MM.1S (cell line): ENCODE results near the gene ATP8B3.

Experiments used
- DNase-seq: peaks from one replicate; pipeline ENCODE4 v3.0.0-alpha.2; 2015
- H2AFZ ChIP-seq: fragments of 300-600 bp; sonication (generic); 2 replicates; pipeline ENCODE4 v1.6.0; 2016; ENCODE audit warnings: antibody characterized with exemption, low read length
- H3F3A ChIP-seq: fragments of 300-600 bp; sonication (generic); 2 replicates; pipeline ENCODE4 v1.6.1; 2016; ENCODE audit warnings: mild to moderate bottlenecking, antibody characterized with exemption, low read length, moderate library complexity, mixed read lengths; ENCODE audit not compliant: insufficient read depth
- H3K27ac ChIP-seq: fragments of 300-600 bp; sonication (generic); 2 replicates; pipeline ENCODE4 v1.5.1; 2016; ENCODE audit warnings: mild to moderate bottlenecking, low read length
- H3K27me3 ChIP-seq: fragments of 300-600 bp; sonication (generic); replicated peaks from 2 replicates; pipeline ENCODE4 v1.6.0; 2016; ENCODE audit warnings: low read length; ENCODE audit not compliant: insufficient read depth
- H3K36me3 ChIP-seq: fragments of 300-600 bp; sonication (generic); replicated peaks from 2 replicates; pipeline ENCODE4 v1.6.1; 2016; ENCODE audit warnings: mild to moderate bottlenecking, low read length, mixed read lengths; ENCODE audit not compliant: insufficient read depth
- H3K4me1 ChIP-seq: fragments of 300-600 bp; sonication (generic); 2 replicates; pipeline ENCODE4 v1.6.1; 2016; ENCODE audit warnings: low read length, mixed read lengths
- H3K4me2 ChIP-seq: fragments of 300-600 bp; sonication (generic); 2 replicates; pipeline ENCODE4 v1.6.0; 2016; ENCODE audit warnings: low read depth, low read length
- H3K4me3 ChIP-seq: fragments of 300-600 bp; sonication (generic); 2 replicates; pipeline ENCODE4 v1.5.1; 2016; ENCODE audit warnings: low read length, mixed read lengths
- H3K79me2 ChIP-seq: fragments of 300-600 bp; sonication (generic); 2 replicates; pipeline ENCODE4 v1.6.1; 2016; ENCODE audit warnings: mixed run types, low read length, mixed read lengths
- H3K9ac ChIP-seq: fragments of 300-600 bp; sonication (generic); 2 replicates; pipeline ENCODE4 v1.6.1; 2016; ENCODE audit warnings: low read length, mixed read lengths
- H3K9me2 ChIP-seq: fragments of 300-600 bp; sonication (generic); replicated peaks from 2 replicates; pipeline ENCODE4 v1.6.1; 2016; ENCODE audit warnings: mild to moderate bottlenecking, low read length, mixed read lengths; ENCODE audit not compliant: insufficient read depth
- H3K9me3 ChIP-seq: fragments of 300-600 bp; sonication (generic); replicated peaks from 2 replicates; pipeline ENCODE4 v1.6.1; 2016; ENCODE audit warnings: mild to moderate bottlenecking, low read length, mixed read lengths; ENCODE audit not compliant: insufficient read depth
- H4K20me1 ChIP-seq: fragments of 300-600 bp; sonication (generic); 2 replicates; pipeline ENCODE4 v1.6.1; 2016; ENCODE audit warnings: mild to moderate bottlenecking, low read length, moderate library complexity, mixed read lengths; ENCODE audit not compliant: insufficient read depth
- EZH2 ChIP-seq: fragments of 300-600 bp; sonication (generic); optimal IDR thresholded peaks from 2 replicates; pipeline ENCODE3; 2017; ENCODE audit warnings: low read depth, mild to moderate bottlenecking, antibody characterized with exemption, low read length, mixed read lengths
- EZH2phosphoT487 ChIP-seq: fragments of 300-600 bp; sonication (generic); IDR thresholded peaks from 2 replicates; pipeline ENCODE4 v1.6.1; 2018; ENCODE audit warnings: antibody characterized with exemption, low read length
- TF ChIP-seq, protein P1 (sequence below): fragments of 300-600 bp; sonication (generic); IDR thresholded peaks from 2 replicates; pipeline ENCODE4 v1.5.1; 2016; ENCODE audit warnings: antibody characterized with exemption, low read length, mixed read lengths

The ATP8B3 gene

DNA sequence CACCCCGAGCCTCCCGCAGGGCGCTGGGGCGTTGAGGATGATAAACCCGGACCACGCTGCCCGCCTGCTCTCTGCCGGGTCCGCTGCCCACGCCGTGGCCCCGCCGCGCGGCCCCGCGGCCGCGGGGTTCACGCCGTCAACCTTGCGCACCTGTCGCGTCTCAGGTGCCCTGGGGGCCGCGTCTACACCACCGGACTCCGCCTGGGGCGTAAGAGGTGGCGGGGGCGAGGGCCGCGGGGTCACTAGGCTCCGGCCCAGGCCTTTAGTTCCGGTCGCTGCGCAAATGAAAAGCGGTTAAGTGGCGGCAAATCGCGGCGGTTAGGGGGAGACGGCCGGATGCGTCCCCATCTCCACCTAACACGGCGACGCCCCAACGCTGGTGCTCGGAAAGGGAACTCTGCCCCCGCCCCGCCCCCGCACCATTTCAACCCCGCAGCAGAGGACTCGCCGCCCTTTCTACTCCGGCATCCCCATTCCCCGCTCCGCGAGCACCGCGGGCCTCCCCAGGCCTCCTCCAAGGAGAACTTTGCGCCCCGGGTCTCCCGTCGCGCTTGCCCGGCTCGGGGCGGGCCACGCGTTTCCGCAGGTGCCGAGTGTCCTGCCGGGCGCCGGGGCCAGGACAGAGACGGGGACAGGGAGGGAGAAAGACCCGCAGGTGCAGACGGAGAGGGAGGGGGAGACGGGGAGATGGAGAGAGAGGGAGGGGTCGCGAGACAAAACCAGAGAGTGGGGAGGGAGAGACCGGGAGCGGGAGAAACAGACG lies 54.4 kb downstream of the ATP8B3 start:
- no peak overlapping the region for H2AFZ ChIP-seq
- no peaks in the 10 kb centered on the region for H3K9me2 ChIP-seq
- no peaks in the 10 kb centered on the region for H3K4me1 ChIP-seq
- no peaks in the 10 kb centered on the region for H4K20me1 ChIP-seq
- H3K27ac ChIP-seq = no peak overlapping the region
- H3K79me2 ChIP-seq = no peaks in the 10 kb centered on the region
- no peak overlapping the region for H3K4me2 ChIP-seq
- H3K9me3 ChIP-seq = no peaks in the 10 kb centered on the region
- TF ChIP-seq EZH2 = no peak
- no peak overlapping the region for H3K9ac ChIP-seq
- no peaks in the 10 kb centered on the region for H3K36me3 ChIP-seq
- peaks cover 85% of the 10 kb centered on the region for H3K27me3 ChIP-seq
- H3K4me3 ChIP-seq = no peak overlapping the region
- no peaks in the 10 kb centered on the region for H3F3A ChIP-seq
- no peak for DNase-seq

DNA sequence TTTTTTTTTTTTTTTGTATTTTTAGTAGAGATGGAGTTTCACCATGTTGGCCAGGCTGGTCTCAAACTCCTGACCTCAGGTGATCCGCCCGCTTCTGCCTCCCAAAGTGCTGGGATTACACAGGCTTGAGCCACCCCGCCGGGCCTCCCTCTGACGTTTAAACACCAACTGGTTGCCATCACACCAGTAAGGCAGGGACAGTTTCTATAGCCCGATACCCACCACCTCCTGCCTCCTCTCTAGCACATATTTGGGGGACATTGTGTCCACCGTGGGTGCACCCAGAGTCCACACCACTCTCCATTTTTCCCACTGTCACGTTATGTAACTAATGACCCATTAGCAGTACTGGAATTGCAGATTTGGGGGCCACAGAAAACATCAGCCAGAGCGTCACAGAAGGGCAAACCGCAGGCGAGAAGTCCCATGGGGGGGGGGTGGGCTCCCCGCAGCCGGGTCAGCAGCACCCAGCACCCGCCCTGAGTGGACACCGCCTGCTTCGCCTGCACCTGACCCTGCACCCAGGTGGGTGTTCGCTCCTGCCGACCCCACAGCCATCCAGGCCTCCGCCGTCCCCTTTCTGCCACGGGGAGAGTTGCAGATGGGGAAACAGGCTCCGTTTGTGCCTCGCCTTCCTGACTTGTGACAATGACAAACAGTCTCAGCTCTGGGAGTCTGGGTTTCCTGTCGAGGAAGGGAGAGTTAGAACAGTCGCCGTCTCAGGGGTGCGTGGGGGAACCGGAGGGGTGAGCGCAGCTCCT lies 55.2 kb downstream of the ATP8B3 start:
- no peaks in the 10 kb centered on the region for H3K4me1 ChIP-seq
- H2AFZ ChIP-seq = no peak overlapping the region
- no peak for TF ChIP-seq EZH2
- peak; percentile 81; the same call in 1 of the 2 replicates for TF ChIP-seq EZH2phosphoT487
- TF ChIP-seq, protein P1, sequence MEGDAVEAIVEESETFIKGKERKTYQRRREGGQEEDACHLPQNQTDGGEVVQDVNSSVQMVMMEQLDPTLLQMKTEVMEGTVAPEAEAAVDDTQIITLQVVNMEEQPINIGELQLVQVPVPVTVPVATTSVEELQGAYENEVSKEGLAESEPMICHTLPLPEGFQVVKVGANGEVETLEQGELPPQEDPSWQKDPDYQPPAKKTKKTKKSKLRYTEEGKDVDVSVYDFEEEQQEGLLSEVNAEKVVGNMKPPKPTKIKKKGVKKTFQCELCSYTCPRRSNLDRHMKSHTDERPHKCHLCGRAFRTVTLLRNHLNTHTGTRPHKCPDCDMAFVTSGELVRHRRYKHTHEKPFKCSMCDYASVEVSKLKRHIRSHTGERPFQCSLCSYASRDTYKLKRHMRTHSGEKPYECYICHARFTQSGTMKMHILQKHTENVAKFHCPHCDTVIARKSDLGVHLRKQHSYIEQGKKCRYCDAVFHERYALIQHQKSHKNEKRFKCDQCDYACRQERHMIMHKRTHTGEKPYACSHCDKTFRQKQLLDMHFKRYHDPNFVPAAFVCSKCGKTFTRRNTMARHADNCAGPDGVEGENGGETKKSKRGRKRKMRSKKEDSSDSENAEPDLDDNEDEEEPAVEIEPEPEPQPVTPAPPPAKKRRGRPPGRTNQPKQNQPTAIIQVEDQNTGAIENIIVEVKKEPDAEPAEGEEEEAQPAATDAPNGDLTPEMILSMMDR = no peak
- no peak overlapping the region for H3K9ac ChIP-seq
- peaks cover 85% of the 10 kb centered on the region for H3K27me3 ChIP-seq
- H3K9me3 ChIP-seq = no peaks in the 10 kb centered on the region
- no peak overlapping the region for H3K4me2 ChIP-seq
- no peak overlapping the region for H3K4me3 ChIP-seq
- no peaks in the 10 kb centered on the region for H4K20me1 ChIP-seq
- H3K79me2 ChIP-seq = no peaks in the 10 kb centered on the region
- H3K9me2 ChIP-seq = no peaks in the 10 kb centered on the region
- H3F3A ChIP-seq = no peaks in the 10 kb centered on the region
- H3K36me3 ChIP-seq = no peaks in the 10 kb centered on the region
- no peak for DNase-seq
- no peak overlapping the region for H3K27ac ChIP-seq

DNA sequence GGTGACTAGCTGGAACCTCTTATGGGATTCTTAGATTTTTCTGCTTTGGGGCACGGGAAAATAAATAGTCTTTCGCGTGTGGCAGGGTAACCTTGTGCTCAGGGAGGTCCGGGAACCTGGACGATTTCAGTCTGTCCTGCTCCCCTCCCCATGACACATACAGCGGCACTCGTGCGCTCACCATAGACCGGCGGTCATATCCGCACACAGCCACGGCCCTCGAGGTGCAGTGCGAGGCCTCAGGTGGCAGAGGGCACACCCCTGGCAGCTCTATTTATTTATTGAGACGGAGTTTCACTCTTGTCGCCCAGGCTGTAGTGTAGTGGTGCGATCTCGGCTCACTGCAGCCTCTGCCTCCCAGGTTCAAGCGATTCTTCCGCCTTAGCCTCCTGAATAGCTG lies 55.8 kb downstream of the ATP8B3 start:
- no peaks in the 10 kb centered on the region for H3F3A ChIP-seq
- DNase-seq = no peak
- no peaks in the 10 kb centered on the region for H3K9me3 ChIP-seq
- TF ChIP-seq EZH2 = no peak
- no peak overlapping the region for H3K4me2 ChIP-seq
- H3K79me2 ChIP-seq = no peaks in the 10 kb centered on the region
- peaks cover 85% of the 10 kb centered on the region for H3K27me3 ChIP-seq
- no peak overlapping the region for H3K27ac ChIP-seq
- H2AFZ ChIP-seq = no peak overlapping the region
- no peaks in the 10 kb centered on the region for H4K20me1 ChIP-seq
- no peak overlapping the region for H3K9ac ChIP-seq
- no peaks in the 10 kb centered on the region for H3K4me1 ChIP-seq
- no peaks in the 10 kb centered on the region for H3K36me3 ChIP-seq
- no peaks in the 10 kb centered on the region for H3K9me2 ChIP-seq
- no peak overlapping the region for H3K4me3 ChIP-seq

DNA sequence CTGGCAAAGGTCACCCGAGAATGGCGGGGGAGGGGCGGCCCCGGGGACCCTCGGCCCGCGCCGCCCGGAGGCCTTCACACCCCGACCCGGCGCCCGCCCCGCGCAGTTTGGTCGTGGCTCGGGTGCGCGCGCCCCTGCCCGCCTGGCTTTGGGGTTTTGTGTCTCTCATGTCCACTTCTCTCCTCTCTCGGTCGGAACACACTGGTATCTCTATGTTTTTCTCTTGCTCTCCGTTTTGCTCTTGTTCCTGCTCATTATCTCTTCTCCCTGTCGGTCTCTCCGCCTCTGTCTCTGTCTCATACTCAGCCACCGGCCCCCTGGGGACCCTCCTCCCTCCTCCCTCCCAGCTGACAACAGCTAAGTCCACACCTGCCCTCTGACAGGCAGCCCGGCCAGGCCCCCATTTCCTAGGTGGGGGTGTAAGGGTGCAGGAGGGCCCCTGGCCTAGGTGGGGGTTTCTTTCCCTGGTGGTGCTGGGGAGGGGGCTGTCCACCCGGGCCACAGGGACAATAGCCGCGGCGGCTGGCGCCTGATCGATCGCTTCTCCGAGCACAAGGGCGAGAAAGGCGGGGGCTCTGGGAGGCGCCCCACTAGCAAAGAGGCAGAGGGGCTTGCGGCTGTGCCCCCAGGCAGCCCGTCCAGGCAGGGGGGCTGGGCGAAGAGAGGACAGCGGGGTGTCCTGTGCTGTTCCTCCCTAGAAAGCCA lies 56.5 kb downstream of the ATP8B3 start:
- Histone ChIP-seq H3K9me3 (no peaks in the 10 kb centered on the region), H3K27ac (no peak overlapping the region), H2AFZ (no peak overlapping the region), H3K36me3 (no peaks in the 10 kb centered on the region), H3K4me3 (no peak overlapping the region), H3K79me2 (no peaks in the 10 kb centered on the region), H3K27me3 (peaks cover 87% of the 10 kb centered on the region), H3F3A (no peaks in the 10 kb centered on the region), H3K4me1 (no peaks in the 10 kb centered on the region), H3K9me2 (no peaks in the 10 kb centered on the region), H3K9ac (no peak overlapping the region), H3K4me2 (no peak overlapping the region), H4K20me1 (no peaks in the 10 kb centered on the region)
- TF ChIP-seq, protein P1 = no peak
- no peak for TF ChIP-seq EZH2
- no peak for TF ChIP-seq EZH2phosphoT487
- DNase-seq = no peak
